Measurements from ENCODE around the gene OSBPL10.

OSBPL10 gene

GRCh38 chr3:31729082-31729481 lies 252.0 kb downstream of the OSBPL10 start:
- no peak for DNase-seq

GRCh38 chr3:31728403-31728802 lies 252.7 kb downstream of the OSBPL10 start:
- no peak for DNase-seq

GRCh38 chr3:31725976-31726375 lies 255.1 kb downstream of the OSBPL10 start:
- no peak for DNase-seq

- no peak for DNase-seq
Observed at GRCh38 chr3:31725568-31725967, 255.5 kb downstream of the OSBPL10 start.

GRCh38 chr3:31724651-31725050 lies 256.4 kb downstream of the OSBPL10 start:
- DNase-seq, result no peak

- no peak for DNase-seq
Observed at GRCh38 chr3:31724116-31724515, 256.9 kb downstream of the OSBPL10 start.

- no peak for DNase-seq
Observed at GRCh38 chr3:31723701-31724100, 257.4 kb downstream of the OSBPL10 start.

- no peak for DNase-seq
Observed at GRCh38 chr3:31721676-31722075, 259.4 kb downstream of the OSBPL10 start.

- DNase-seq, result no peak
Observed at GRCh38 chr3:31714495-31715280, 266.4 kb downstream of the OSBPL10 start.

GRCh38 chr3:31713816-31714215 lies 267.2 kb downstream of the OSBPL10 start:
- DNase-seq, result no peak

GRCh38 chr3:31710123-31710803 lies 270.8 kb downstream of the OSBPL10 start:
- no peak for DNase-seq

- DNase-seq, result no peak
Observed at GRCh38 chr3:31709526-31709925, 271.5 kb downstream of the OSBPL10 start.

- no peak for DNase-seq
Observed at GRCh38 chr3:31709005-31709404, 272.1 kb downstream of the OSBPL10 start.

GRCh38 chr3:31707286-31707685 lies 273.8 kb downstream of the OSBPL10 start:
- DNase-seq, result no peak

GRCh38 chr3:31705736-31706135 lies 275.3 kb downstream of the OSBPL10 start:
- DNase-seq, result no peak

GRCh38 chr3:31704591-31705179 lies 276.4 kb downstream of the OSBPL10 start:
- no peak for DNase-seq

- no peak for DNase-seq
Observed at GRCh38 chr3:31704156-31704555, 276.9 kb downstream of the OSBPL10 start.

GRCh38 chr3:31701286-31701685 lies 279.8 kb downstream of the OSBPL10 start:
- DNase-seq, result no peak

- no peak for DNase-seq
Observed at GRCh38 chr3:31699309-31699953, 281.6 kb downstream of the OSBPL10 start.

GRCh38 chr3:31696815-31697548 lies 284.1 kb downstream of the OSBPL10 start:
- DNase-seq, result no peak

GRCh38 chr3:31696009-31696297 lies 285.1 kb downstream of the OSBPL10 start:
- no peak for DNase-seq

- no peak for DNase-seq
Observed at GRCh38 chr3:31695280-31696008, 285.6 kb downstream of the OSBPL10 start.

Measured in NCI-H748 treated with DMSO at 0.1 percent for 48 hours (cell line).